WTC11 (cell line): ENCODE results near the gene ANGPTL4.

Experiments
- JUN ChIP-seq: sonication (generic); formaldehyde crosslinking; IDR thresholded peaks from 2 replicates; pipeline ENCODE4 v1.8.0; 2023; ENCODE audit warnings: mild to moderate bottlenecking, missing genetic modification reagents
- NR3C1 ChIP-seq: sonication (generic); formaldehyde crosslinking; conservative IDR thresholded peaks from 2 replicates; pipeline ENCODE4 v1.8.1; 2023; ENCODE audit warnings: low read depth, mild to moderate bottlenecking, missing genetic modification reagents
- RELA ChIP-seq: sonication (generic); formaldehyde crosslinking; IDR thresholded peaks from 2 replicates; pipeline ENCODE4 v1.8.1; 2022; ENCODE audit warnings: missing genetic modification reagents, mild to moderate bottlenecking, borderline replicate concordance
- TF ChIP-seq, protein P1 (sequence below): fragments of 200-600 bp; IDR thresholded peaks from 2 replicates; pipeline ENCODE4 v1.8.0; 2022; ENCODE audit warnings: antibody characterized with exemption
- TF ChIP-seq, protein P2 (sequence below): fragments of 250-450 bp; sonication (Bioruptor Pico); IDR thresholded peaks from 2 replicates; pipeline ENCODE4 v2.1.2; 2022; ENCODE audit warnings: mild to moderate bottlenecking, moderate library complexity
- TF ChIP-seq, protein P3 (sequence below): fragments of 250-450 bp; sonication (Bioruptor Pico); conservative IDR thresholded peaks from 2 replicates; pipeline ENCODE4 v1.9.0; 2021; ENCODE audit warnings: mild to moderate bottlenecking
- TF ChIP-seq, protein P4 (sequence below): sonication (generic); formaldehyde crosslinking; conservative IDR thresholded peaks from 2 replicates; pipeline ENCODE4 v1.8.1; 2022; ENCODE audit warnings: mild to moderate bottlenecking, missing genetic modification reagents
- TF ChIP-seq, protein P5 (sequence below): sonication (generic); formaldehyde crosslinking; IDR thresholded peaks from 2 replicates; pipeline ENCODE4 v1.8.1; 2023; ENCODE audit warnings: mild to moderate bottlenecking, moderate library complexity, missing genetic modification reagents
- TF ChIP-seq, protein P6 (sequence below): sonication (generic); formaldehyde crosslinking; IDR thresholded peaks from 2 replicates; pipeline ENCODE4 v1.8.1; 2023; ENCODE audit warnings: mild to moderate bottlenecking, missing genetic modification reagents, borderline replicate concordance
- TF ChIP-seq, protein P7 (sequence below): sonication (generic); formaldehyde crosslinking; IDR thresholded peaks from 2 replicates; pipeline ENCODE4 v1.8.0; 2022; ENCODE audit warnings: mild to moderate bottlenecking, missing genetic modification reagents
- TF ChIP-seq, protein P8 (sequence below): fragments of 250-450 bp; sonication (Bioruptor Pico); IDR thresholded peaks from 2 replicates; pipeline ENCODE4 v1.9.0; 2021; ENCODE audit warnings: mild to moderate bottlenecking

DNA sequence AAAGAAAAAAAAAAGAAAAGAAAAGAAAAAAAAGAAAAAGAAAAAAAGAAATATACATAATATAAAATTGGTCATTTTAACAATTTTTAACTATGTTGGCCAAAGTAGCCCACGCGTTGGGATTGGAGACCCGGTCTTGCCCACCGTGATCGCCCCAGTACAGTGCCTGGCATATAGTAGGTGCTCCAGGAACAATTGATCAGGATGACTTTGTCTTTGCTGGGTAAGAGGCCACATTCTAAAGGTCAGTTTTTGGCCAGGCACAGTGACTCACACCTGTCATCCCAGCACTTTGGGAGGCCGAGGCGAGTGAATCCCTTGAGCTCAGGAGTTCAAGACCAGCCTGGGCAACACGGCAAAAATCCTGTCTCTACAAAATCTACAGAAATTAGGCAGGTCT is 3.8 kb upstream of the ANGPTL4 start:
- TF ChIP-seq, protein P1, sequence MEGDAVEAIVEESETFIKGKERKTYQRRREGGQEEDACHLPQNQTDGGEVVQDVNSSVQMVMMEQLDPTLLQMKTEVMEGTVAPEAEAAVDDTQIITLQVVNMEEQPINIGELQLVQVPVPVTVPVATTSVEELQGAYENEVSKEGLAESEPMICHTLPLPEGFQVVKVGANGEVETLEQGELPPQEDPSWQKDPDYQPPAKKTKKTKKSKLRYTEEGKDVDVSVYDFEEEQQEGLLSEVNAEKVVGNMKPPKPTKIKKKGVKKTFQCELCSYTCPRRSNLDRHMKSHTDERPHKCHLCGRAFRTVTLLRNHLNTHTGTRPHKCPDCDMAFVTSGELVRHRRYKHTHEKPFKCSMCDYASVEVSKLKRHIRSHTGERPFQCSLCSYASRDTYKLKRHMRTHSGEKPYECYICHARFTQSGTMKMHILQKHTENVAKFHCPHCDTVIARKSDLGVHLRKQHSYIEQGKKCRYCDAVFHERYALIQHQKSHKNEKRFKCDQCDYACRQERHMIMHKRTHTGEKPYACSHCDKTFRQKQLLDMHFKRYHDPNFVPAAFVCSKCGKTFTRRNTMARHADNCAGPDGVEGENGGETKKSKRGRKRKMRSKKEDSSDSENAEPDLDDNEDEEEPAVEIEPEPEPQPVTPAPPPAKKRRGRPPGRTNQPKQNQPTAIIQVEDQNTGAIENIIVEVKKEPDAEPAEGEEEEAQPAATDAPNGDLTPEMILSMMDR: no peak
- TF ChIP-seq, protein P2, sequence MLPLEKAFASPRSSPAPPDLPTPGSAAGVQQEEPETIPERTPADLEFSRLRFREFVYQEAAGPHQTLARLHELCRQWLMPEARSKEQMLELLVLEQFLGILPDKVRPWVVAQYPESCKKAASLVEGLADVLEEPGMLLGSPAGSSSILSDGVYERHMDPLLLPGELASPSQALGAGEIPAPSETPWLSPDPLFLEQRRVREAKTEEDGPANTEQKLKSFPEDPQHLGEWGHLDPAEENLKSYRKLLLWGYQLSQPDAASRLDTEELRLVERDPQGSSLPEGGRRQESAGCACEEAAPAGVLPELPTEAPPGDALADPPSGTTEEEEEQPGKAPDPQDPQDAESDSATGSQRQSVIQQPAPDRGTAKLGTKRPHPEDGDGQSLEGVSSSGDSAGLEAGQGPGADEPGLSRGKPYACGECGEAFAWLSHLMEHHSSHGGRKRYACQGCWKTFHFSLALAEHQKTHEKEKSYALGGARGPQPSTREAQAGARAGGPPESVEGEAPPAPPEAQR (CRISPR knock-in tag): no peak
- TF ChIP-seq RELA: no peak
- TF ChIP-seq, protein P3, sequence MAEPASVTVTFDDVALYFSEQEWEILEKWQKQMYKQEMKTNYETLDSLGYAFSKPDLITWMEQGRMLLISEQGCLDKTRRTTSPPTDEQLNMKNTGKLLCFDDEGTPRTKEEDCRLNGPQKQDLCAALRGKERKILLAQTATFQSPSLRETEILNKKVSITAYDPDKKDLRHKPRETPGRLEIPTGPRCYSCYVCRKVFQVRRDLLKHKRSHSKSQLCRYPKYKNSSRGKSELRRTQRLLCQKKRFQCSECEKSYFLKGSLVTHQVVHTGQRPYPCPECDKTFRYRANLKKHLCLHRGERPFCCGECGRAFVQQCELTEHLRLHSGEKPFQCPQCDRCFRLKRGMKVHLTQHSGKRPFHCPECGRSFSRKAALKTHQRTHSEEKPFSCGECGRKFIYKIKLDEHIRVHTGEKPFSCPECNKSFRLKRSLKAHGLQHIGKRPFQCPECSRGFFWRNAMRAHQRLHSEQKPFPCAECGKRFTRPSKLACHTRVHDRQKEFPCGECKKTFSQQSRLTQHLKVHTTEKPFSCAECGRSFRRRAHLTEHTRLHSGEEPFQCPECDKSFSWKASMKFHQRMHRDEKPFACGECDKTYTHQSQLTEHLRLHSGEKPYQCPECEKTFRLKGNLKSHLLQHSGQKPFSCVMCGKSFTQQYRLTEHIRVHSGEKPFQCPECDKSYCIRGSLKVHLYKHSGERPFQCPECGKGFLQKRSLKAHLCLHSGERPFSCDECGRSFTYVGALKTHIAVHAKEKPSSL (CRISPR knock-in tag): no peak
- TF ChIP-seq, protein P4, sequence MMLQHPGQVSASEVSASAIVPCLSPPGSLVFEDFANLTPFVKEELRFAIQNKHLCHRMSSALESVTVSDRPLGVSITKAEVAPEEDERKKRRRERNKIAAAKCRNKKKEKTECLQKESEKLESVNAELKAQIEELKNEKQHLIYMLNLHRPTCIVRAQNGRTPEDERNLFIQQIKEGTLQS (CRISPR knock-in tag): no peak
- TF ChIP-seq, protein P5, sequence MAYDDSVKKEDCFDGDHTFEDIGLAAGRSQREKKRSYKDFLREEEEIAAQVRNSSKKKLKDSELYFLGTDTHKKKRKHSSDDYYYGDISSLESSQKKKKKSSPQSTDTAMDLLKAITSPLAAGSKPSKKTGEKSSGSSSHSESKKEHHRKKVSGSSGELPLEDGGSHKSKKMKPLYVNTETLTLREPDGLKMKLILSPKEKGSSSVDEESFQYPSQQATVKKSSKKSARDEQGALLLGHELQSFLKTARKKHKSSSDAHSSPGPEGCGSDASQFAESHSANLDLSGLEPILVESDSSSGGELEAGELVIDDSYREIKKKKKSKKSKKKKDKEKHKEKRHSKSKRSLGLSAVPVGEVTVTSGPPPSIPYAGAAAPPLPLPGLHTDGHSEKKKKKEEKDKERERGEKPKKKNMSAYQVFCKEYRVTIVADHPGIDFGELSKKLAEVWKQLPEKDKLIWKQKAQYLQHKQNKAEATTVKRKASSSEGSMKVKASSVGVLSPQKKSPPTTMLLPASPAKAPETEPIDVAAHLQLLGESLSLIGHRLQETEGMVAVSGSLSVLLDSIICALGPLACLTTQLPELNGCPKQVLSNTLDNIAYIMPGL (CRISPR knock-in tag): no peak
- TF ChIP-seq NR3C1 (CRISPR knock-in tag): no peak
- TF ChIP-seq, protein P6, sequence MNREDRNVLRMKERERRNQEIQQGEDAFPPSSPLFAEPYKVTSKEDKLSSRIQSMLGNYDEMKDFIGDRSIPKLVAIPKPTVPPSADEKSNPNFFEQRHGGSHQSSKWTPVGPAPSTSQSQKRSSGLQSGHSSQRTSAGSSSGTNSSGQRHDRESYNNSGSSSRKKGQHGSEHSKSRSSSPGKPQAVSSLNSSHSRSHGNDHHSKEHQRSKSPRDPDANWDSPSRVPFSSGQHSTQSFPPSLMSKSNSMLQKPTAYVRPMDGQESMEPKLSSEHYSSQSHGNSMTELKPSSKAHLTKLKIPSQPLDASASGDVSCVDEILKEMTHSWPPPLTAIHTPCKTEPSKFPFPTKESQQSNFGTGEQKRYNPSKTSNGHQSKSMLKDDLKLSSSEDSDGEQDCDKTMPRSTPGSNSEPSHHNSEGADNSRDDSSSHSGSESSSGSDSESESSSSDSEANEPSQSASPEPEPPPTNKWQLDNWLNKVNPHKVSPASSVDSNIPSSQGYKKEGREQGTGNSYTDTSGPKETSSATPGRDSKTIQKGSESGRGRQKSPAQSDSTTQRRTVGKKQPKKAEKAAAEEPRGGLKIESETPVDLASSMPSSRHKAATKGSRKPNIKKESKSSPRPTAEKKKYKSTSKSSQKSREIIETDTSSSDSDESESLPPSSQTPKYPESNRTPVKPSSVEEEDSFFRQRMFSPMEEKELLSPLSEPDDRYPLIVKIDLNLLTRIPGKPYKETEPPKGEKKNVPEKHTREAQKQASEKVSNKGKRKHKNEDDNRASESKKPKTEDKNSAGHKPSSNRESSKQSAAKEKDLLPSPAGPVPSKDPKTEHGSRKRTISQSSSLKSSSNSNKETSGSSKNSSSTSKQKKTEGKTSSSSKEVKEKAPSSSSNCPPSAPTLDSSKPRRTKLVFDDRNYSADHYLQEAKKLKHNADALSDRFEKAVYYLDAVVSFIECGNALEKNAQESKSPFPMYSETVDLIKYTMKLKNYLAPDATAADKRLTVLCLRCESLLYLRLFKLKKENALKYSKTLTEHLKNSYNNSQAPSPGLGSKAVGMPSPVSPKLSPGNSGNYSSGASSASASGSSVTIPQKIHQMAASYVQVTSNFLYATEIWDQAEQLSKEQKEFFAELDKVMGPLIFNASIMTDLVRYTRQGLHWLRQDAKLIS (CRISPR knock-in tag): no peak
- TF ChIP-seq JUN (CRISPR knock-in tag): no peak
- TF ChIP-seq, protein P7, sequence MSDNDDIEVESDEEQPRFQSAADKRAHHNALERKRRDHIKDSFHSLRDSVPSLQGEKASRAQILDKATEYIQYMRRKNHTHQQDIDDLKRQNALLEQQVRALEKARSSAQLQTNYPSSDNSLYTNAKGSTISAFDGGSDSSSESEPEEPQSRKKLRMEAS (CRISPR knock-in tag): no peak
- TF ChIP-seq, protein P8, sequence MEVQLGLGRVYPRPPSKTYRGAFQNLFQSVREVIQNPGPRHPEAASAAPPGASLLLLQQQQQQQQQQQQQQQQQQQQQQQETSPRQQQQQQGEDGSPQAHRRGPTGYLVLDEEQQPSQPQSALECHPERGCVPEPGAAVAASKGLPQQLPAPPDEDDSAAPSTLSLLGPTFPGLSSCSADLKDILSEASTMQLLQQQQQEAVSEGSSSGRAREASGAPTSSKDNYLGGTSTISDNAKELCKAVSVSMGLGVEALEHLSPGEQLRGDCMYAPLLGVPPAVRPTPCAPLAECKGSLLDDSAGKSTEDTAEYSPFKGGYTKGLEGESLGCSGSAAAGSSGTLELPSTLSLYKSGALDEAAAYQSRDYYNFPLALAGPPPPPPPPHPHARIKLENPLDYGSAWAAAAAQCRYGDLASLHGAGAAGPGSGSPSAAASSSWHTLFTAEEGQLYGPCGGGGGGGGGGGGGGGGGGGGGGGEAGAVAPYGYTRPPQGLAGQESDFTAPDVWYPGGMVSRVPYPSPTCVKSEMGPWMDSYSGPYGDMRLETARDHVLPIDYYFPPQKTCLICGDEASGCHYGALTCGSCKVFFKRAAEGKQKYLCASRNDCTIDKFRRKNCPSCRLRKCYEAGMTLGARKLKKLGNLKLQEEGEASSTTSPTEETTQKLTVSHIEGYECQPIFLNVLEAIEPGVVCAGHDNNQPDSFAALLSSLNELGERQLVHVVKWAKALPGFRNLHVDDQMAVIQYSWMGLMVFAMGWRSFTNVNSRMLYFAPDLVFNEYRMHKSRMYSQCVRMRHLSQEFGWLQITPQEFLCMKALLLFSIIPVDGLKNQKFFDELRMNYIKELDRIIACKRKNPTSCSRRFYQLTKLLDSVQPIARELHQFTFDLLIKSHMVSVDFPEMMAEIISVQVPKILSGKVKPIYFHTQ (CRISPR knock-in tag): no peak
